Gastrocnemius medialis (tissue), 4 donors: ENCODE data around the gene PAPSS2. TPM values are rescaled to one million over a fixed set of nuclear protein-coding genes. Genes with fewer than 3 reads are reported as not detected.

Experiments
- ATAC-seq, 2 donors: fragments of 150-250 bp; one replicate each; pipeline ENCODE4 v1.9.1; 2016
- DNase-seq, 2 donors: peaks; one replicate each; pipeline ENCODE4 v3.0.0-alpha.2; 2019
- H3K27ac ChIP-seq, 4 donors: fragments of 200-600 bp; sonication (generic); 1 replicate in 1 of 4; 2 replicates in 3 of 4; pipeline ENCODE4 v1.5.1; 2016 to 2018; ENCODE audit warnings: mild to moderate bottlenecking in 2 of 4, moderate library complexity in 1 of 4
- H3K27me3 ChIP-seq, 3 donors: fragments of 200-600 bp; sonication (generic) in 2 of 3; 1 replicate in 1 of 3; 2 replicates in 2 of 3; pipeline versions ENCODE4 v1.5.1 to v1.6.0; 2016 to 2019; ENCODE audit warnings: mild to moderate bottlenecking in 1 of 3, moderate library complexity in 1 of 3
- H3K36me3 ChIP-seq, 2 donors: fragments of 200-600 bp; sonication (generic) in 1 of 2; one replicate each; pipeline ENCODE4 v1.5.1; 2017 to 2018
- H3K4me1 ChIP-seq, 2 donors: fragments of 200-600 bp; sonication (generic) in 1 of 2; one replicate each; pipeline ENCODE4 v1.5.1; 2016 to 2017; ENCODE audit warnings: mild to moderate bottlenecking in 2 of 2
- H3K4me3 ChIP-seq, 4 donors: fragments of 200-600 bp; sonication (generic) in 3 of 4; 1 replicate in 1 of 4; 2 replicates in 3 of 4; pipeline ENCODE4 v1.5.1; 2016 to 2019; ENCODE audit warnings: mild to moderate bottlenecking in 2 of 4
- H3K9me3 ChIP-seq, 3 donors: fragments of 200-600 bp; sonication (generic) in 2 of 3; 1 replicate in 1 of 3; 2 replicates in 2 of 3; pipeline ENCODE4 v1.5.1; 2016 to 2019
- CTCF ChIP-seq, 5 experiments: fragments of 450-650 bp in 3 of 5; fragments of 200-600 bp in 2 of 5; sonication (generic) in 2 of 5; IDR thresholded peaks in 4 of 5; conservative IDR thresholded peaks in 1 of 5; 1 replicate in 4 of 5; 2 replicates in 1 of 5; pipeline ENCODE4 v1.5.1; 2016 to 2019; ENCODE audit warnings: antibody characterized with exemption in 5 of 5, mild to moderate bottlenecking in 3 of 5, moderate library complexity in 3 of 5
- POLR2A ChIP-seq, 2 donors: fragments of 450-650 bp; IDR thresholded peaks; one replicate each; pipeline ENCODE4 v1.6.1; 2017; ENCODE audit warnings: antibody characterized with exemption in 2 of 2, mild to moderate bottlenecking in 2 of 2, moderate library complexity in 2 of 2
- in situ Hi-C, 4 donors: fragments of 200-750 bp; cut with MboI; loops; one replicate each; pipeline versions ENCODE4 v1.15.0 to v1.8.0; 2017; ENCODE audit warnings: low sequenced_read_pairs in 4 of 4
- intact Hi-C: fragments of 100-400 bp; cut with DNase I; formaldehyde crosslinking; loops from one replicate; pipeline ENCODE4 v1.15.1; 2023; ENCODE audit warnings: low total_unique reads
- total RNA-seq, 4 donors: library from RNA; depleted of rRNA; stranded (reverse); fragments of >200 nt; gene quantifications; one replicate each; pipeline versions ENCODE4 v1.1.0 to v1.2.3, GENCODE V29; 2016

The PAPSS2 gene
- total RNA-seq, 4 donors from 2014 or later: 2.7 to 8.7 (median 6.8) TPM

- H3K4me3 ChIP-seq: no peak overlapping the region
- H3K4me1 ChIP-seq: peaks cover 0 to 9% of the 10 kb centered on the region in 2 donors
- no peaks in the 10 kb centered on the region for H3K36me3 ChIP-seq
- DNase-seq: no peak
- peak overlapping the region in 3 of 4 donors; percentile 43 to 69 (median 52) for H3K27ac ChIP-seq
- ATAC-seq: no peak
- H3K27me3 ChIP-seq: no peaks in the 10 kb centered on the region
- in situ Hi-C loops: no loop called here
- no peaks in the 10 kb centered on the region for H3K9me3 ChIP-seq
- intact Hi-C loops: no loop called here
- no peak for TF ChIP-seq CTCF (IDR thresholded peaks at IDR 0.05 in 4 of 5, conservative IDR thresholded peaks at IDR 0.05 in 1 of 5)
- TF ChIP-seq POLR2A (IDR thresholded peaks at IDR 0.05): no peak
Observed at GRCh38 chr10:87720665-87721064, 61.0 kb downstream of the PAPSS2 start.

- no peaks in the 10 kb centered on the region for H3K36me3 ChIP-seq
- in situ Hi-C loops: no loop called here
- no peaks in the 10 kb centered on the region for H3K27me3 ChIP-seq
- ATAC-seq: no peak
- H3K4me1 ChIP-seq: peaks cover 0 to 5% of the 10 kb centered on the region in 2 donors
- no peak overlapping the region for H3K4me3 ChIP-seq
- intact Hi-C loops: no loop called here
- no peak for TF ChIP-seq CTCF (IDR thresholded peaks at IDR 0.05 in 4 of 5, conservative IDR thresholded peaks at IDR 0.05 in 1 of 5)
- no peak for TF ChIP-seq POLR2A (IDR thresholded peaks at IDR 0.05)
- no peak for DNase-seq
- peak overlapping the region; percentile 43 to 69 (median 48) for H3K27ac ChIP-seq
- no peaks in the 10 kb centered on the region for H3K9me3 ChIP-seq
Observed at GRCh38 chr10:87721781-87722180, 62.1 kb downstream of the PAPSS2 start.

GRCh38 chr10:87722716-87723115, 63.0 kb downstream of the PAPSS2 start:
- in situ Hi-C loops: no loop called here
- peak overlapping the region in 2 of 4 donors; percentile 52 to 68 for H3K27ac ChIP-seq
- H3K9me3 ChIP-seq: no peaks in the 10 kb centered on the region
- no peak for ATAC-seq
- TF ChIP-seq POLR2A (IDR thresholded peaks at IDR 0.05) (no peak), CTCF (IDR thresholded peaks at IDR 0.05 in 4 of 5, conservative IDR thresholded peaks at IDR 0.05 in 1 of 5) (no peak)
- intact Hi-C loops: no loop called here
- no peaks in the 10 kb centered on the region for H3K36me3 ChIP-seq
- DNase-seq: no peak
- peaks cover 0 to 5% of the 10 kb centered on the region in 2 donors for H3K4me1 ChIP-seq
- no peak overlapping the region for H3K4me3 ChIP-seq
- no peaks in the 10 kb centered on the region for H3K27me3 ChIP-seq

- intact Hi-C loops: no loop called here
- H3K4me1 ChIP-seq: peaks cover 0 to 5% of the 10 kb centered on the region in 2 donors
- no peak overlapping the region for H3K4me3 ChIP-seq
- no peaks in the 10 kb centered on the region for H3K36me3 ChIP-seq
- TF ChIP-seq POLR2A (IDR thresholded peaks at IDR 0.05) (no peak), CTCF (IDR thresholded peaks at IDR 0.05 in 4 of 5, conservative IDR thresholded peaks at IDR 0.05 in 1 of 5) (no peak)
- in situ Hi-C loops: no loop called here
- DNase-seq (no peak), ATAC-seq (no peak)
- no peak overlapping the region for H3K27ac ChIP-seq
- H3K9me3 ChIP-seq: no peaks in the 10 kb centered on the region
- H3K27me3 ChIP-seq: no peaks in the 10 kb centered on the region
Observed at GRCh38 chr10:87723500-87723899, 63.8 kb downstream of the PAPSS2 start.

- Histone ChIP-seq H3K4me3 (no peak overlapping the region), H3K9me3 (no peaks in the 10 kb centered on the region), H3K27me3 (no peaks in the 10 kb centered on the region), H3K4me1 (peaks cover 0 to 5% of the 10 kb centered on the region in 2 donors), H3K36me3 (no peaks in the 10 kb centered on the region), H3K27ac (no peak overlapping the region)
- in situ Hi-C loops (no loop called here), intact Hi-C loops (no loop called here)
- TF ChIP-seq CTCF (IDR thresholded peaks at IDR 0.05 in 4 of 5, conservative IDR thresholded peaks at IDR 0.05 in 1 of 5) (no peak), POLR2A (IDR thresholded peaks at IDR 0.05) (no peak)
- no peak for ATAC-seq
- no peak for DNase-seq
Observed at GRCh38 chr10:87724789-87725188, 65.1 kb downstream of the PAPSS2 start.
